ENCODE measurements around the gene ATP13A3.

- no peak for TF ChIP-seq RARB (CRISPR knock-in tag; IDR thresholded peaks at IDR 0.05)
- TF ChIP-seq, protein P1, sequence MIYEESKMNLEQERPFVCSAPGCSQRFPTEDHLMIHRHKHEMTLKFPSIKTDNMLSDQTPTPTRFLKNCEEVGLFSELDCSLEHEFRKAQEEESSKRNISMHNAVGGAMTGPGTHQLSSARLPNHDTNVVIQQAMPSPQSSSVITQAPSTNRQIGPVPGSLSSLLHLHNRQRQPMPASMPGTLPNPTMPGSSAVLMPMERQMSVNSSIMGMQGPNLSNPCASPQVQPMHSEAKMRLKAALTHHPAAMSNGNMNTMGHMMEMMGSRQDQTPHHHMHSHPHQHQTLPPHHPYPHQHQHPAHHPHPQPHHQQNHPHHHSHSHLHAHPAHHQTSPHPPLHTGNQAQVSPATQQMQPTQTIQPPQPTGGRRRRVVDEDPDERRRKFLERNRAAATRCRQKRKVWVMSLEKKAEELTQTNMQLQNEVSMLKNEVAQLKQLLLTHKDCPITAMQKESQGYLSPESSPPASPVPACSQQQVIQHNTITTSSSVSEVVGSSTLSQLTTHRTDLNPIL (CRISPR knock-in tag; IDR thresholded peaks at IDR 0.05; ENCODE audit: low read depth), result no peak
- no peak for TF ChIP-seq PATZ1 (CRISPR knock-in tag; IDR thresholded peaks at IDR 0.05; ENCODE audit: borderline replicate concordance)
- no peak for TF ChIP-seq ESRRG (CRISPR knock-in tag; IDR thresholded peaks at IDR 0.05)
- TF ChIP-seq ISL1 (CRISPR knock-in tag; IDR thresholded peaks at IDR 0.05), result no peak
- TF ChIP-seq SNAI2 (CRISPR knock-in tag; IDR thresholded peaks at IDR 0.05), result no peak
- TF ChIP-seq ZNF70 (CRISPR knock-in tag; IDR thresholded peaks at IDR 0.05), result no peak
- no peak for TF ChIP-seq ZFP30 (CRISPR knock-in tag; IDR thresholded peaks at IDR 0.05)
- no peak for TF ChIP-seq ZFP3 (CRISPR knock-in tag; IDR thresholded peaks at IDR 0.05)
- no peak for TF ChIP-seq ZNF565 (CRISPR knock-in tag; conservative IDR thresholded peaks at IDR 0.05; ENCODE audit: low read depth)
- TF ChIP-seq TOX (CRISPR knock-in tag; IDR thresholded peaks at IDR 0.05; ENCODE audit: borderline replicate concordance), result no peak
- no peak for TF ChIP-seq GLIS3 (CRISPR knock-in tag; IDR thresholded peaks at IDR 0.05)
- TF ChIP-seq CSRNP3 (CRISPR knock-in tag; IDR thresholded peaks at IDR 0.05), result no peak
- TF ChIP-seq ZC3H10 (CRISPR knock-in tag; IDR thresholded peaks at IDR 0.05), result no peak
These were observed 81.0 kb downstream of the ATP13A3 start for GRCh38 chr3:194405766-194406165.
